GM18951 (cell line): ENCODE measurements around the gene ZFP62.

Experiments
- POLR2A ChIP-seq: IDR thresholded peaks from 4 replicates; pipeline ENCODE4 v1.6.1; 2011; ENCODE audit warnings: mild to moderate bottlenecking; ENCODE audit not compliant: insufficient read length, insufficient read depth; ENCODE audit errors: extremely low read depth
- in situ Hi-C: fragments of 300-500 bp; cut with MboI; formaldehyde crosslinking; loops from one replicate; pipeline ENCODE4 v1.12.0; 2022; ENCODE audit warnings: low sequenced_read_pairs, mixed read lengths, inconsistent platforms; ENCODE audit not compliant: unreplicated experiment

ZFP62 gene

GRCh38 chr5:180875860-180876426 lies 14.9 kb upstream of the ZFP62 start:
- TF ChIP-seq POLR2A, result no peak
- in situ Hi-C loops, result no loop called here

GRCh38 chr5:180874804-180875582 lies 13.9 kb upstream of the ZFP62 start:
- in situ Hi-C loops, result no loop called here
- no peak for TF ChIP-seq POLR2A

GRCh38 chr5:180873615-180874520 lies 12.8 kb upstream of the ZFP62 start:
- in situ Hi-C loops, result no loop called here
- TF ChIP-seq POLR2A, result no peak

GRCh38 chr5:180872419-180872818 lies 11.3 kb upstream of the ZFP62 start:
- TF ChIP-seq POLR2A, result no peak
- in situ Hi-C loops, result no loop called here

- no peak for TF ChIP-seq POLR2A
- in situ Hi-C loops, result no loop called here
Observed at GRCh38 chr5:180870276-180871068, 9.4 kb upstream of the ZFP62 start.

GRCh38 chr5:180869587-180869986 lies 8.5 kb upstream of the ZFP62 start:
- in situ Hi-C loops, result no loop called here
- TF ChIP-seq POLR2A, result no peak

GRCh38 chr5:180868960-180869359 lies 7.9 kb upstream of the ZFP62 start:
- no peak for TF ChIP-seq POLR2A
- in situ Hi-C loops, result no loop called here

- no peak for TF ChIP-seq POLR2A
- in situ Hi-C loops, result no loop called here
Observed at GRCh38 chr5:180866985-180867384, 5.9 kb upstream of the ZFP62 start.

GRCh38 chr5:180865981-180866695 lies 5.1 kb upstream of the ZFP62 start:
- no peak for TF ChIP-seq POLR2A
- in situ Hi-C loops, result no loop called here

- in situ Hi-C loops, result no loop called here
- no peak for TF ChIP-seq POLR2A
Observed at GRCh38 chr5:180862645-180863044, 1.6 kb upstream of the ZFP62 start.

GRCh38 chr5:180860273-180860886 lies 696 bp downstream of the ZFP62 start:
- in situ Hi-C loops, result no loop called here
- no peak for TF ChIP-seq POLR2A

GRCh38 chr5:180858586-180858985 lies 2.5 kb downstream of the ZFP62 start:
- TF ChIP-seq POLR2A, result no peak
- in situ Hi-C loops, result no loop called here
